HCT116 (cell line): ENCODE results near the gene SKIC8.

Experiments used
- CEBPB ChIP-seq: IDR thresholded peaks from 2 replicates; pipeline ENCODE4 v1.6.1; 2012; ENCODE audit warnings: low read depth
- CTCF ChIP-seq, 3 experiments: fragments of 200-600 bp in 1 of 3; sonication (generic) in 1 of 3; IDR thresholded peaks in 2 of 3; conservative IDR thresholded peaks in 1 of 3; 2 replicates each; pipeline ENCODE4 v1.5.1; 2012 to 2017; ENCODE audit warnings: low read depth in 2 of 3, low read length in 2 of 3, antibody characterized with exemption in 1 of 3, borderline replicate concordance in 1 of 3, control low read depth in 1 of 3, mild to moderate bottlenecking in 1 of 3, mixed read lengths in 1 of 3, mixed run types in 1 of 3, moderate library complexity in 1 of 3; ENCODE audit not compliant: insufficient read depth in 1 of 3
- ELF1 ChIP-seq: IDR thresholded peaks from 2 replicates; pipeline ENCODE4 v1.6.1; 2012; ENCODE audit warnings: low read depth, borderline replicate concordance
- EZH2phosphoT487 ChIP-seq: fragments of 200-600 bp; IDR thresholded peaks from 2 replicates; pipeline ENCODE4 v1.6.1; 2018; ENCODE audit warnings: antibody characterized with exemption, borderline replicate concordance
- POLR2A ChIP-seq: IDR thresholded peaks from 2 replicates; pipeline ENCODE4 v1.7.0; 2011; ENCODE audit warnings: borderline replicate concordance; ENCODE audit not compliant: insufficient read depth, insufficient read length; ENCODE audit errors: extremely low read depth
- POLR2AphosphoS5 ChIP-seq: IDR thresholded peaks from 2 replicates; pipeline ENCODE4 v1.6.1; 2011; ENCODE audit warnings: mild to moderate bottlenecking, low read depth, low read length, moderate library complexity
- RAD21 ChIP-seq: IDR thresholded peaks from 2 replicates; pipeline ENCODE4 v1.6.1; 2012; ENCODE audit warnings: low read depth, mild to moderate bottlenecking
- SIN3A ChIP-seq: IDR thresholded peaks from 2 replicates; pipeline ENCODE4 v1.6.1; 2012; ENCODE audit warnings: low read depth
- YY1 ChIP-seq: IDR thresholded peaks from 2 replicates; pipeline ENCODE4 v1.6.1; 2011; ENCODE audit warnings: low read length, low read depth, moderate library complexity, mild to moderate bottlenecking; ENCODE audit not compliant: insufficient replicate concordance; ENCODE audit errors: extremely low read depth
- TF ChIP-seq, protein P1 (sequence below): IDR thresholded peaks from 2 replicates; pipeline ENCODE4 v1.6.1; 2011; ENCODE audit warnings: mild to moderate bottlenecking, low read length, moderate library complexity; ENCODE audit not compliant: insufficient replicate concordance; ENCODE audit errors: extremely low read depth

GRCh38 chr15:78321041-78321570 is 21.7 kb upstream of the SKIC8 start:
- TF ChIP-seq CTCF (IDR thresholded peaks at IDR 0.05 in 2 of 3, conservative IDR thresholded peaks at IDR 0.05 in 1 of 3; ENCODE audit: borderline replicate concordance in 1 of 3, insufficient read depth in 1 of 3, low read depth in 2 of 3, low read length in 2 of 3) (no peak), CEBPB (no peak), POLR2AphosphoS5 (no peak), ELF1 (no peak), SIN3A (no peak), YY1 (no peak), POLR2A (no peak), RAD21 (no peak), EZH2phosphoT487 (no peak)
- TF ChIP-seq, protein P1, sequence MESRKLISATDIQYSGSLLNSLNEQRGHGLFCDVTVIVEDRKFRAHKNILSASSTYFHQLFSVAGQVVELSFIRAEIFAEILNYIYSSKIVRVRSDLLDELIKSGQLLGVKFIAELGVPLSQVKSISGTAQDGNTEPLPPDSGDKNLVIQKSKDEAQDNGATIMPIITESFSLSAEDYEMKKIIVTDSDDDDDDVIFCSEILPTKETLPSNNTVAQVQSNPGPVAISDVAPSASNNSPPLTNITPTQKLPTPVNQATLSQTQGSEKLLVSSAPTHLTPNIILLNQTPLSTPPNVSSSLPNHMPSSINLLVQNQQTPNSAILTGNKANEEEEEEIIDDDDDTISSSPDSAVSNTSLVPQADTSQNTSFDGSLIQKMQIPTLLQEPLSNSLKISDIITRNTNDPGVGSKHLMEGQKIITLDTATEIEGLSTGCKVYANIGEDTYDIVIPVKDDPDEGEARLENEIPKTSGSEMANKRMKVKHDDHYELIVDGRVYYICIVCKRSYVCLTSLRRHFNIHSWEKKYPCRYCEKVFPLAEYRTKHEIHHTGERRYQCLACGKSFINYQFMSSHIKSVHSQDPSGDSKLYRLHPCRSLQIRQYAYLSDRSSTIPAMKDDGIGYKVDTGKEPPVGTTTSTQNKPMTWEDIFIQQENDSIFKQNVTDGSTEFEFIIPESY, result no peak
